HEK293 (cell line): Measurements from ENCODE around the gene KCNMB4.

Experiments used
- CTCF ChIA-PET: fragments of 350-600 bp; formaldehyde crosslinking; extraction: SDS; loops from one replicate; lab custom pipeline; 2021; ENCODE audit warnings: antibody characterized with exemption; lab: Yijun Ruan, JAX
- POLR2A ChIA-PET: fragments of 300-600 bp; formaldehyde crosslinking; extraction: SDS; loops from one replicate; lab custom pipeline; 2020; ENCODE audit warnings: antibody characterized with exemption, inconsistent platforms; lab: Yijun Ruan, JAX
- H3K27ac ChIP-seq: fragments of 200-500 bp; sonication (Bioruptor generic); 2 replicates; pipeline ENCODE4 v1.5.1; 2014; ENCODE audit warnings: low read depth, low read length, control low read depth, inconsistent platforms; ENCODE audit errors: extremely low read depth
- H3K36me3 ChIP-seq, 2 experiments: fragments of 200-500 bp in 1 of 2; sonication (Bioruptor generic) in 1 of 2; 1 replicate in 1 of 2; 2 replicates in 1 of 2; pipeline ENCODE4 v1.5.1; 2014 to 2017; ENCODE audit warnings: inconsistent platforms in 2 of 2, low read length in 2 of 2; ENCODE audit not compliant: control insufficient read depth in 2 of 2, insufficient read depth in 1 of 2
- H3K4me1 ChIP-seq: fragments of 200-500 bp; sonication (Bioruptor generic); 2 replicates; pipeline ENCODE4 v1.5.1; 2014; ENCODE audit warnings: mild to moderate bottlenecking, low read length, inconsistent platforms; ENCODE audit not compliant: control insufficient read depth, insufficient read depth
- H3K4me3 ChIP-seq: 2 replicates; pipeline ENCODE4 v1.5.1; 2011; ENCODE audit warnings: low read depth, mild to moderate bottlenecking, control low read depth, low read length, moderate library complexity
- H3K9me3 ChIP-seq: fragments of 200-500 bp; sonication (Bioruptor generic); 2 replicates; pipeline ENCODE4 v1.5.1; 2014; ENCODE audit warnings: low read depth, low read length, inconsistent platforms; ENCODE audit not compliant: control insufficient read depth, insufficient read depth
- EGR2 ChIP-seq: fragments of 450-650 bp; formaldehyde crosslinking; IDR thresholded peaks from 2 replicates; pipeline ENCODE4 v1.5.1; 2016; ENCODE audit warnings: low read depth, missing biosample characterization, missing genetic modification characterization
- FEZF1 ChIP-seq: fragments of 450-650 bp; formaldehyde crosslinking; IDR thresholded peaks from 2 replicates; pipeline ENCODE4 v1.5.1; 2016; ENCODE audit warnings: missing biosample characterization, missing genetic modification characterization
- GLIS1 ChIP-seq: fragments of 450-650 bp; formaldehyde crosslinking; IDR thresholded peaks from 2 replicates; pipeline ENCODE4 v1.5.1; 2016; ENCODE audit warnings: missing biosample characterization, missing genetic modification characterization
- KLF9 ChIP-seq: fragments of 450-650 bp; formaldehyde crosslinking; IDR thresholded peaks from 2 replicates; pipeline ENCODE4 v1.5.1; 2016; ENCODE audit warnings: missing biosample characterization, missing genetic modification characterization, low read depth
- OVOL3 ChIP-seq: fragments of 450-650 bp; formaldehyde crosslinking; IDR thresholded peaks from 2 replicates; pipeline ENCODE4 v1.5.1; 2016; ENCODE audit warnings: missing biosample characterization, missing genetic modification characterization
- SCRT1 ChIP-seq: fragments of 450-650 bp; formaldehyde crosslinking; IDR thresholded peaks from 2 replicates; pipeline ENCODE4 v1.5.1; 2016; ENCODE audit warnings: missing biosample characterization, missing genetic modification characterization, borderline replicate concordance
- SCRT2 ChIP-seq: fragments of 450-650 bp; formaldehyde crosslinking; IDR thresholded peaks from 2 replicates; pipeline ENCODE4 v1.5.1; 2016; ENCODE audit warnings: missing biosample characterization, missing genetic modification characterization
- SETDB1 ChIP-seq: IDR thresholded peaks from one replicate; pipeline ENCODE4 v1.6.1; 2017; ENCODE audit warnings: mild to moderate bottlenecking, low read length, moderate library complexity, mixed read lengths; ENCODE audit not compliant: insufficient read length
- ZBTB17 ChIP-seq: fragments of 450-650 bp; formaldehyde crosslinking; IDR thresholded peaks from 2 replicates; pipeline ENCODE4 v1.5.1; 2016; ENCODE audit warnings: missing biosample characterization, missing genetic modification characterization
- ZNF404 ChIP-seq: fragments of 450-650 bp; formaldehyde crosslinking; IDR thresholded peaks from 2 replicates; pipeline ENCODE4 v1.5.1; 2017; ENCODE audit warnings: missing biosample characterization, missing genetic modification characterization
- ZNF473 ChIP-seq: fragments of 450-650 bp; formaldehyde crosslinking; IDR thresholded peaks from 2 replicates; pipeline ENCODE4 v1.5.1; 2017; ENCODE audit warnings: missing biosample characterization, missing genetic modification characterization
- ZNF571 ChIP-seq: fragments of 450-650 bp; formaldehyde crosslinking; IDR thresholded peaks from 2 replicates; pipeline ENCODE4 v1.5.0; 2017; ENCODE audit warnings: missing biosample characterization, missing genetic modification characterization
- ZNF610 ChIP-seq: fragments of 450-650 bp; formaldehyde crosslinking; IDR thresholded peaks from 2 replicates; pipeline ENCODE4 v1.5.1; 2016; ENCODE audit warnings: missing biosample characterization, missing genetic modification characterization, borderline replicate concordance
- ZSCAN23 ChIP-seq: fragments of 450-650 bp; formaldehyde crosslinking; IDR thresholded peaks from 2 replicates; pipeline ENCODE4 v1.5.1; 2016; ENCODE audit warnings: missing biosample characterization, missing genetic modification characterization
- ZXDB ChIP-seq: fragments of 450-650 bp; formaldehyde crosslinking; IDR thresholded peaks from 2 replicates; pipeline ENCODE4 v1.5.1; 2016; ENCODE audit warnings: missing biosample characterization, missing genetic modification characterization
- TF ChIP-seq, protein P1 (sequence below): fragments of 450-650 bp; formaldehyde crosslinking; IDR thresholded peaks from 2 replicates; pipeline ENCODE4 v1.5.1; 2016; ENCODE audit warnings: missing biosample characterization, missing genetic modification characterization
- TF ChIP-seq, protein P2 (sequence below): fragments of 450-650 bp; formaldehyde crosslinking; IDR thresholded peaks from 2 replicates; pipeline ENCODE4 v1.5.1; 2016; ENCODE audit warnings: missing biosample characterization, missing genetic modification characterization, borderline replicate concordance
- TF ChIP-seq, protein P3 (sequence below): fragments of 450-650 bp; formaldehyde crosslinking; conservative IDR thresholded peaks from 2 replicates; pipeline ENCODE4 v1.5.1; 2016; ENCODE audit warnings: low read depth, missing biosample characterization, missing genetic modification characterization
- TF ChIP-seq, protein P4 (sequence below): fragments of 450-650 bp; formaldehyde crosslinking; IDR thresholded peaks from 2 replicates; pipeline ENCODE4 v1.5.1; 2016; ENCODE audit warnings: missing biosample characterization, missing genetic modification characterization

Gene KCNMB4

DNA sequence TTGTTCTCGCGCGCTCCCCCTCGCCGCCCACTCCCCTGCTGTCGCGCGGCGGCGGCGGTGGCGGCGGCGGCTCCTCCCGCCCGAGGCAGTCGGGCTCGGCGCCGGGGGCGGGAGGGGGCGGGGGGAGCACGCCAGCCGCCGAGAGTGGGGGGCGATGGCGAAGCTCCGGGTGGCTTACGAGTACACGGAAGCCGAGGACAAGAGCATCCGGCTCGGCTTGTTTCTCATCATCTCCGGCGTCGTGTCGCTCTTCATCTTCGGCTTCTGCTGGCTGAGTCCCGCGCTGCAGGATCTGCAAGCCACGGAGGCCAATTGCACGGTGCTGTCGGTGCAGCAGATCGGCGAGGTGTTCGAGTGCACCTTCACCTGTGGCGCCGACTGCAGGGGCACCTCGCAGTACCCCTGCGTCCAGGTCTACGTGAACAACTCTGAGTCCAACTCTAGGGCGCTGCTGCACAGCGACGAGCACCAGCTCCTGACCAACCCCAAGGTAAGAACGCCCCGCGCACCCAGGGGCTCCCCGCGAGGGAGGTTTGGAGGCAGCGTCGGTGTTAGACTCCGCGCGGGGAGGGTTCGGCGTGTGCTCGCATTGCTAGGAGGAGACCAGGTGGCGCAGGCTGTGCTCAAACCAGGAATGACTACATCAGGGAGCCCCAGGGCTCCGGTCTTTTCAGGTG is 629 bp downstream of the KCNMB4 start (continued):
- peak; percentile 15; the same call in 1 of the 2 replicates for TF ChIP-seq KLF9
- peak; percentile 88 for TF ChIP-seq ZXDB
- TF ChIP-seq SCRT1 (tag by site-specific recombination): peak; percentile 80
- TF ChIP-seq GLIS1 (tag by site-specific recombination): peak; percentile 32; the same call in 1 of the 2 replicates
- TF ChIP-seq, protein P1, sequence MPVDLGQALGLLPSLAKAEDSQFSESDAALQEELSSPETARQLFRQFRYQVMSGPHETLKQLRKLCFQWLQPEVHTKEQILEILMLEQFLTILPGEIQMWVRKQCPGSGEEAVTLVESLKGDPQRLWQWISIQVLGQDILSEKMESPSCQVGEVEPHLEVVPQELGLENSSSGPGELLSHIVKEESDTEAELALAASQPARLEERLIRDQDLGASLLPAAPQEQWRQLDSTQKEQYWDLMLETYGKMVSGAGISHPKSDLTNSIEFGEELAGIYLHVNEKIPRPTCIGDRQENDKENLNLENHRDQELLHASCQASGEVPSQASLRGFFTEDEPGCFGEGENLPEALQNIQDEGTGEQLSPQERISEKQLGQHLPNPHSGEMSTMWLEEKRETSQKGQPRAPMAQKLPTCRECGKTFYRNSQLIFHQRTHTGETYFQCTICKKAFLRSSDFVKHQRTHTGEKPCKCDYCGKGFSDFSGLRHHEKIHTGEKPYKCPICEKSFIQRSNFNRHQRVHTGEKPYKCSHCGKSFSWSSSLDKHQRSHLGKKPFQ (tag by site-specific recombination): no peak
- no peak for TF ChIP-seq OVOL3 (tag by site-specific recombination)
- TF ChIP-seq, protein P2, sequence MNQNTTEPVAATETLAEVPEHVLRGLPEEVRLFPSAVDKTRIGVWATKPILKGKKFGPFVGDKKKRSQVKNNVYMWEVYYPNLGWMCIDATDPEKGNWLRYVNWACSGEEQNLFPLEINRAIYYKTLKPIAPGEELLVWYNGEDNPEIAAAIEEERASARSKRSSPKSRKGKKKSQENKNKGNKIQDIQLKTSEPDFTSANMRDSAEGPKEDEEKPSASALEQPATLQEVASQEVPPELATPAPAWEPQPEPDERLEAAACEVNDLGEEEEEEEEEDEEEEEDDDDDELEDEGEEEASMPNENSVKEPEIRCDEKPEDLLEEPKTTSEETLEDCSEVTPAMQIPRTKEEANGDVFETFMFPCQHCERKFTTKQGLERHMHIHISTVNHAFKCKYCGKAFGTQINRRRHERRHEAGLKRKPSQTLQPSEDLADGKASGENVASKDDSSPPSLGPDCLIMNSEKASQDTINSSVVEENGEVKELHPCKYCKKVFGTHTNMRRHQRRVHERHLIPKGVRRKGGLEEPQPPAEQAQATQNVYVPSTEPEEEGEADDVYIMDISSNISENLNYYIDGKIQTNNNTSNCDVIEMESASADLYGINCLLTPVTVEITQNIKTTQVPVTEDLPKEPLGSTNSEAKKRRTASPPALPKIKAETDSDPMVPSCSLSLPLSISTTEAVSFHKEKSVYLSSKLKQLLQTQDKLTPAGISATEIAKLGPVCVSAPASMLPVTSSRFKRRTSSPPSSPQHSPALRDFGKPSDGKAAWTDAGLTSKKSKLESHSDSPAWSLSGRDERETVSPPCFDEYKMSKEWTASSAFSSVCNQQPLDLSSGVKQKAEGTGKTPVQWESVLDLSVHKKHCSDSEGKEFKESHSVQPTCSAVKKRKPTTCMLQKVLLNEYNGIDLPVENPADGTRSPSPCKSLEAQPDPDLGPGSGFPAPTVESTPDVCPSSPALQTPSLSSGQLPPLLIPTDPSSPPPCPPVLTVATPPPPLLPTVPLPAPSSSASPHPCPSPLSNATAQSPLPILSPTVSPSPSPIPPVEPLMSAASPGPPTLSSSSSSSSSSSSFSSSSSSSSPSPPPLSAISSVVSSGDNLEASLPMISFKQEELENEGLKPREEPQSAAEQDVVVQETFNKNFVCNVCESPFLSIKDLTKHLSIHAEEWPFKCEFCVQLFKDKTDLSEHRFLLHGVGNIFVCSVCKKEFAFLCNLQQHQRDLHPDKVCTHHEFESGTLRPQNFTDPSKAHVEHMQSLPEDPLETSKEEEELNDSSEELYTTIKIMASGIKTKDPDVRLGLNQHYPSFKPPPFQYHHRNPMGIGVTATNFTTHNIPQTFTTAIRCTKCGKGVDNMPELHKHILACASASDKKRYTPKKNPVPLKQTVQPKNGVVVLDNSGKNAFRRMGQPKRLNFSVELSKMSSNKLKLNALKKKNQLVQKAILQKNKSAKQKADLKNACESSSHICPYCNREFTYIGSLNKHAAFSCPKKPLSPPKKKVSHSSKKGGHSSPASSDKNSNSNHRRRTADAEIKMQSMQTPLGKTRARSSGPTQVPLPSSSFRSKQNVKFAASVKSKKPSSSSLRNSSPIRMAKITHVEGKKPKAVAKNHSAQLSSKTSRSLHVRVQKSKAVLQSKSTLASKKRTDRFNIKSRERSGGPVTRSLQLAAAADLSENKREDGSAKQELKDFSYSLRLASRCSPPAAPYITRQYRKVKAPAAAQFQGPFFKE (tag by site-specific recombination): 0 out of 2 replicates have a peak, but pooled peaks have one; percentile 73
- TF ChIP-seq ZNF610 (tag by site-specific recombination): 0 out of 2 replicates have a peak, but pooled peaks have one; percentile 33
- peak; percentile 86 for TF ChIP-seq ZBTB17 (tag by site-specific recombination)
- TF ChIP-seq FEZF1 (tag by site-specific recombination): no peak
- no peak; the same call in 1 of the 2 replicates for TF ChIP-seq ZSCAN23 (tag by site-specific recombination)

DNA sequence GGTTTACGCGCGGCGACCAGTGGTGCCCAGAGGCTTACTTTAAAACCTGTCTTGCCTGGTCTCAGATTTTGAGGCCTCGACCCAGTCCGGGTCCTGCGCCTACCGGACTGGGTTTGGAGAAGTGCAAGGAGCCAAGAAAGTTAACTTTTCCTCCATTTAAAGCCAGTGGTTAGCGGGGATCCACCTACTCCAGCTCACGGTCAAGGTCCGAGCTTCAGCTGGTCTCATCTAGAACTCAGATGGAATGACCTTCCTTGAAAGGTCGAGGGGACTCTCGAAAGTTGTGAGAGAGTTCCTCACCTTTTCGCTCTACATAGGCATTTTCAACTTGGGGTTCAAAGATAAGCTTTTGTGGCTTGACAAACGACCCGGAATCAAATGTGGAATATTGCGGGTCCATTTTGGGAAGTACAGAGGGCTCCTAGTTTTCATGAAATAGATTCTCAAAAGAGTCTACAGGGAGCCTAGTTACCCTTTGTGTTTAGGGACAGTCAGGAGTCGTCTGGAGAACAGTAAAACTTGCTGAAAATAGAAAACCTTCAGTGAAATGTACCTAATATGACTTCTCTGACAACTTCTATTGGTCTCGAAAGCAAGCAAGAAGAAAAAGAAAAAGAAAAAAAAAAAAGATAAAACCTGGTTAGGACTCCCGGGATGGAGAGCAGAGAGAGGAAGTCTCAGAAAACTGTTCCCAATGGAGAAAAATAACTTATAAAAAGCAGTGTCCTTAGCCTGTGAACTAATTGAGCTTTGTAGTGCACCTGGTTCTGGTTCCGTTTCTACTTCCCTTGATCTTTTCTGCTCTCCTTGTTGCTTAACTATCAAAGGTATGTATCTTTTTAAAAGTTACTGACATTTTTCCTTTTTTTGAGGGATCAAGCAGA is 1.4 kb downstream of the KCNMB4 start:
- H3K27ac ChIP-seq: peak overlapping the region; percentile 73; the same call in 1 of the 2 replicates
- H3K4me3 ChIP-seq: peak overlapping the region; percentile 83
- POLR2A ChIA-PET: interaction anchor here (2.1 kb wide), 1 partner anchor 124 kb away, joined by 8 read pairs; the partner anchor contains the start of gene CNOT2
- no peaks in the 10 kb centered on the region; a peak in 1 of 3 replicates for H3K36me3 ChIP-seq
- H3K9me3 ChIP-seq: no peaks in the 10 kb centered on the region
- peaks cover 3% of the 10 kb centered on the region; the same call in 1 of the 2 replicates for H3K4me1 ChIP-seq
- CTCF ChIA-PET: interaction anchor here (0.7 to 0.8 kb wide), 2 partner anchors 85 to 1213 kb away, joined by 3 read pairs; no protein-coding TSS in a partner anchor
- TF ChIP-seq, protein P3, sequence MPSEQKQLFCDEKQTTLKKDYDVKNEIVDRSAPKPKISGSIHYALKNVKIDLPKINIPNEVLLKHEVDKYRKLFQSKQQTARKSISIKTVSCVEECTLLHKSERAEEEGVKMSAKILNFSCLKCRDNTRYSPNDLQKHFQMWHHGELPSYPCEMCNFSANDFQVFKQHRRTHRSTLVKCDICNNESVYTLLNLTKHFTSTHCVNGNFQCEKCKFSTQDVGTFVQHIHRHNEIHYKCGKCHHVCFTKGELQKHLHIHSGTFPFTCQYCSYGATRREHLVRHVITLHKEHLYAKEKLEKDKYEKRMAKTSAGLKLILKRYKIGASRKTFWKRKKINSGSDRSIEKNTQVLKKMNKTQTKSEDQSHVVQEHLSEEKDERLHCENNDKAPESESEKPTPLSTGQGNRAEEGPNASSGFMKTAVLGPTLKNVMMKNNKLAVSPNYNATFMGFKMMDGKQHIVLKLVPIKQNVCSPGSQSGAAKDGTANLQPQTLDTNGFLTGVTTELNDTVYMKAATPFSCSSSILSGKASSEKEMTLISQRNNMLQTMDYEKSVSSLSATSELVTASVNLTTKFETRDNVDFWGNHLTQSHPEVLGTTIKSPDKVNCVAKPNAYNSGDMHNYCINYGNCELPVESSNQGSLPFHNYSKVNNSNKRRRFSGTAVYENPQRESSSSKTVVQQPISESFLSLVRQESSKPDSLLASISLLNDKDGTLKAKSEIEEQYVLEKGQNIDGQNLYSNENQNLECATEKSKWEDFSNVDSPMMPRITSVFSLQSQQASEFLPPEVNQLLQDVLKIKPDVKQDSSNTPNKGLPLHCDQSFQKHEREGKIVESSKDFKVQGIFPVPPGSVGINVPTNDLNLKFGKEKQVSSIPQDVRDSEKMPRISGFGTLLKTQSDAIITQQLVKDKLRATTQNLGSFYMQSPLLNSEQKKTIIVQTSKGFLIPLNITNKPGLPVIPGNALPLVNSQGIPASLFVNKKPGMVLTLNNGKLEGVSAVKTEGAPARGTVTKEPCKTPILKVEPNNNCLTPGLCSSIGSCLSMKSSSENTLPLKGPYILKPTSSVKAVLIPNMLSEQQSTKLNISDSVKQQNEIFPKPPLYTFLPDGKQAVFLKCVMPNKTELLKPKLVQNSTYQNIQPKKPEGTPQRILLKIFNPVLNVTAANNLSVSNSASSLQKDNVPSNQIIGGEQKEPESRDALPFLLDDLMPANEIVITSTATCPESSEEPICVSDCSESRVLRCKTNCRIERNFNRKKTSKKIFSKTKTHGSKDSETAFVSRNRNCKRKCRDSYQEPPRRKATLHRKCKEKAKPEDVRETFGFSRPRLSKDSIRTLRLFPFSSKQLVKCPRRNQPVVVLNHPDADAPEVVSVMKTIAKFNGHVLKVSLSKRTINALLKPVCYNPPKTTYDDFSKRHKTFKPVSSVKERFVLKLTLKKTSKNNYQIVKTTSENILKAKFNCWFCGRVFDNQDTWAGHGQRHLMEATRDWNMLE (tag by site-specific recombination): no peak
- no peak for TF ChIP-seq SETDB1
- TF ChIP-seq ZNF404 (tag by site-specific recombination): no peak
- no peak for TF ChIP-seq SCRT2 (tag by site-specific recombination)
- TF ChIP-seq ZNF571 (tag by site-specific recombination): no peak
- TF ChIP-seq, protein P4, sequence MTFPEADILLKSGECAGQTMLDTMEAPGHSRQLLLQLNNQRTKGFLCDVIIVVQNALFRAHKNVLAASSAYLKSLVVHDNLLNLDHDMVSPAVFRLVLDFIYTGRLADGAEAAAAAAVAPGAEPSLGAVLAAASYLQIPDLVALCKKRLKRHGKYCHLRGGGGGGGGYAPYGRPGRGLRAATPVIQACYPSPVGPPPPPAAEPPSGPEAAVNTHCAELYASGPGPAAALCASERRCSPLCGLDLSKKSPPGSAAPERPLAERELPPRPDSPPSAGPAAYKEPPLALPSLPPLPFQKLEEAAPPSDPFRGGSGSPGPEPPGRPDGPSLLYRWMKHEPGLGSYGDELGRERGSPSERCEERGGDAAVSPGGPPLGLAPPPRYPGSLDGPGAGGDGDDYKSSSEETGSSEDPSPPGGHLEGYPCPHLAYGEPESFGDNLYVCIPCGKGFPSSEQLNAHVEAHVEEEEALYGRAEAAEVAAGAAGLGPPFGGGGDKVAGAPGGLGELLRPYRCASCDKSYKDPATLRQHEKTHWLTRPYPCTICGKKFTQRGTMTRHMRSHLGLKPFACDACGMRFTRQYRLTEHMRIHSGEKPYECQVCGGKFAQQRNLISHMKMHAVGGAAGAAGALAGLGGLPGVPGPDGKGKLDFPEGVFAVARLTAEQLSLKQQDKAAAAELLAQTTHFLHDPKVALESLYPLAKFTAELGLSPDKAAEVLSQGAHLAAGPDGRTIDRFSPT (tag by site-specific recombination): no peak
- no peak for TF ChIP-seq ZNF473 (tag by site-specific recombination)
- TF ChIP-seq EGR2 (tag by site-specific recombination): no peak
